AG09309 (cell line): ENCODE data around the gene STMN3.

Experiments used
- DNase-seq: peaks from one replicate; pipeline ENCODE4 v3.0.0-alpha.2; 2010; ENCODE audit warnings: low read depth
- H3K4me3 ChIP-seq: 2 replicates; pipeline ENCODE4 v1.5.1; 2011; ENCODE audit warnings: mild to moderate bottlenecking, low read depth, low read length, moderate library complexity; ENCODE audit not compliant: control insufficient read depth
- TF ChIP-seq, protein P1 (sequence below): IDR thresholded peaks from 2 replicates; pipeline ENCODE4 v1.5.1; 2011; ENCODE audit warnings: mild to moderate bottlenecking, low read depth, low read length, inconsistent platforms; ENCODE audit not compliant: insufficient read depth, control insufficient read depth; ENCODE audit errors: missing control alignments

STMN3 gene

DNA sequence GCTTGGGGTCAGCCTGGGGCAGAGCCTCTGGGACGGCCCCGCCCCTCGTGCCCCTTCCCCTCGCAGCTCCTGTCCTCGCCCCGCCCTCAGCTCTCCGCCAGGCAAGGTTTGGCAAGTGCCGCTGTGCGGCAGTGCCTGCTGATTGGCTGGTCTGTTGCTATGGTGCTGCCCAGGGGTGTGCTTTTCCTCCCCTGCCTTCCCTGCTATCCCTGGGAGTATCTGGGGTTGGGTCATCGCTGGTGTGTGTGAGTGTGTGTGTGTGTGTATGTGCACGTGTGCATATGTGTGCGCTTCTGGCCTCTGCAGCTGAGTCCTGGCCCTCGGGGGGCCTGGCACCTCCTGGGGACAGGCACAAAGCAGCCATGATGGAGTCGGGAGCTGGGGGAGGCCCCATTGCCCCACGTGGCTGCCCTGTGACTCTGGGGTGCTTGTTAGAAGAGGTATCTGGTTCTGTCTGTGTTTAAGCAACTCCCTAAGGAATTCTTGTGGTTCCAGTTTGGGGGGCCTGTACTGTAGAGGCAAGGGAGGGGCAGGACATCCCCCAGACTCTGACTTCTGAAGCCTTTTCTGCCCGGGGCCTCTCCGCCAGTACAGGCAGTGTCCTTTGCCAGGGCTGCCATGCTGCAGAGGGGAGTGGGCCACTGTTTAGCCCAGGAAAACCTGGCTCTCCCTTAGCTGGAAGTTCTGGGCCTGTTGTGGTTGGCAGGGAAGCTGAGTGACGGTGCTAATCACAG lies 11.8 kb upstream of the STMN3 start:
- TF ChIP-seq, protein P1, sequence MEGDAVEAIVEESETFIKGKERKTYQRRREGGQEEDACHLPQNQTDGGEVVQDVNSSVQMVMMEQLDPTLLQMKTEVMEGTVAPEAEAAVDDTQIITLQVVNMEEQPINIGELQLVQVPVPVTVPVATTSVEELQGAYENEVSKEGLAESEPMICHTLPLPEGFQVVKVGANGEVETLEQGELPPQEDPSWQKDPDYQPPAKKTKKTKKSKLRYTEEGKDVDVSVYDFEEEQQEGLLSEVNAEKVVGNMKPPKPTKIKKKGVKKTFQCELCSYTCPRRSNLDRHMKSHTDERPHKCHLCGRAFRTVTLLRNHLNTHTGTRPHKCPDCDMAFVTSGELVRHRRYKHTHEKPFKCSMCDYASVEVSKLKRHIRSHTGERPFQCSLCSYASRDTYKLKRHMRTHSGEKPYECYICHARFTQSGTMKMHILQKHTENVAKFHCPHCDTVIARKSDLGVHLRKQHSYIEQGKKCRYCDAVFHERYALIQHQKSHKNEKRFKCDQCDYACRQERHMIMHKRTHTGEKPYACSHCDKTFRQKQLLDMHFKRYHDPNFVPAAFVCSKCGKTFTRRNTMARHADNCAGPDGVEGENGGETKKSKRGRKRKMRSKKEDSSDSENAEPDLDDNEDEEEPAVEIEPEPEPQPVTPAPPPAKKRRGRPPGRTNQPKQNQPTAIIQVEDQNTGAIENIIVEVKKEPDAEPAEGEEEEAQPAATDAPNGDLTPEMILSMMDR = no peak
- no peak for DNase-seq
- no peak overlapping the region for H3K4me3 ChIP-seq

DNA sequence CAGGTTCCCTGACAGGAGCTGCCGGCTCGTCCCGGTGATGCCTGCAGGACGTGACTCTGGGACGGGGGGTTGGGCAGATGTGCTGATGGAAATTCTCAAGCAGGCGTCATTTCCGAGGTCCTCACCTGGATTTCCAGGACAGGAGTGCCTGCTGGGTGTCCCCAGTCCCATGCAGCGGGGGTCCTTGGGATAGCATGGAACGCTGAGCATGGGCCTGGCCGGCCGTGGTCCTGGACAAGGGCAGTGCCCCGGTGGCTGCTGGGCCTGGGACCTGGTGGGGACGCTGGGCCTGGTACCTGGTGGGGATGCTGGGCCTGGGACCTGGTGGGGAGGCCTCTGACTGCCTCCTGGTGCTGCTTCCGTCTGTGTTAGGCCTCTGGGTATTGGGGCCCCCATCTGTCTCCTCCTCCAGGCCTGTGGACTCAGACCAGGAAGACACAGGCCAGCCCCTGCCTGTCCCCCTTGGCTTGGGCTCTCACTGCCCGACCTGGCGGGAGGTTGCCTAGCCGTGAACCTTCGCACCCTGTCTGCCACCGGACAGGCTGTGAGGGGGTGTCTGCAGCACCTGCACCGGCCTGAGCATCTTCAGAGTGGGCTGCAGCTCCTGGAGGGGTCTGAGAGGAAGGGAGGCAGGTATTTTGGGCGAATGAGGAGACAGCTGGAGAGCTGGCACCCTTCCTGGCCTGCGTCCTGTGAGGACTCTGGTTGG lies 11.1 kb upstream of the STMN3 start:
- H3K4me3 ChIP-seq = no peak overlapping the region
- TF ChIP-seq, protein P1 = no peak
- DNase-seq = no peak

GRCh38 chr20:63663332-63664066 lies 10.3 kb upstream of the STMN3 start:
- no peak overlapping the region for H3K4me3 ChIP-seq
- TF ChIP-seq, protein P1 = no peak
- DNase-seq = no peak

GRCh38 chr20:63662813-63663189 lies 9.6 kb upstream of the STMN3 start:
- no peak overlapping the region for H3K4me3 ChIP-seq
- TF ChIP-seq, protein P1 = no peak

GRCh38 chr20:63661959-63662812 lies 9.0 kb upstream of the STMN3 start:
- TF ChIP-seq, protein P1 = no peak
- no peak overlapping the region for H3K4me3 ChIP-seq
- no peak for DNase-seq

More at GRCh38 chr20:63662813-63663189, 9.6 kb upstream of the STMN3 start:
- DNase-seq = no peak

- H3K4me3 ChIP-seq = no peak overlapping the region
- DNase-seq = no peak
- TF ChIP-seq, protein P1 = no peak
Observed at GRCh38 chr20:63661108-63661507, 7.9 kb upstream of the STMN3 start.
